Loucy (cell line): ENCODE results near the gene ANKRD16.

ENCODE experiments used
- CTCF ChIP-seq: fragments of 200-600 bp; sonication (generic); conservative IDR thresholded peaks from 2 replicates; pipeline ENCODE4 v1.5.1; 2014; ENCODE audit warnings: mild to moderate bottlenecking, antibody characterized with exemption, low read length
- EZH2phosphoT487 ChIP-seq: fragments of 200-600 bp; IDR thresholded peaks from 2 replicates; pipeline ENCODE4 v1.6.1; 2018; ENCODE audit warnings: antibody characterized with exemption, mild to moderate bottlenecking, moderate library complexity, borderline replicate concordance

- TF ChIP-seq CTCF: no peak
- TF ChIP-seq EZH2phosphoT487: no peak
Measured at GRCh38 chr10:5887641-5888040, 2.1 kb downstream of the ANKRD16 start.
